GM12878 (cell line): Measurements from ENCODE around the gene SERPINE1. TPM values are rescaled to one million over a fixed set of nuclear protein-coding genes. Genes with fewer than 3 reads are reported as not detected.

Experiments used
- ATF3 ChIP-seq: IDR thresholded peaks from 2 replicates; pipeline ENCODE4 v1.6.1; 2011; ENCODE audit warnings: low read depth, mild to moderate bottlenecking, low read length, moderate library complexity, borderline replicate concordance; ENCODE audit errors: extremely low read depth
- ATF7 ChIP-seq: fragments of 450-650 bp; IDR thresholded peaks from 2 replicates; pipeline ENCODE4 v1.6.1; 2016; ENCODE audit warnings: low read depth, mild to moderate bottlenecking
- BCLAF1 ChIP-seq: fragments of 450-650 bp; IDR thresholded peaks from 2 replicates; pipeline ENCODE4 v1.6.1; 2017; ENCODE audit warnings: antibody characterized with exemption, mild to moderate bottlenecking, moderate library complexity
- BRCA1 ChIP-seq: IDR thresholded peaks from 2 replicates; pipeline ENCODE4 v1.6.1; 2011; ENCODE audit warnings: low read depth, low read length, improper control_type of control experiment
- DPF2 ChIP-seq: fragments of 450-650 bp; IDR thresholded peaks from 2 replicates; pipeline ENCODE4 v1.6.1; 2017; ENCODE audit warnings: mild to moderate bottlenecking
- EED ChIP-seq: sonication (generic); IDR thresholded peaks from 2 replicates; pipeline ENCODE4 v1.6.1; 2016; ENCODE audit warnings: antibody characterized with exemption, low read depth
- ELK1 ChIP-seq: IDR thresholded peaks from 2 replicates; pipeline ENCODE4 v1.6.1; 2012; ENCODE audit warnings: low read depth, low read length, improper control_type of control experiment
- HSF1 ChIP-seq: fragments of 150-350 bp; IDR thresholded peaks from 2 replicates; pipeline ENCODE4 v1.6.1; 2014; ENCODE audit warnings: mild to moderate bottlenecking, low read depth, low read length
- KAT2A ChIP-seq: conservative IDR thresholded peaks from 2 replicates; pipeline ENCODE4 v1.6.1; 2011; ENCODE audit warnings: low read depth, low read length; ENCODE audit not compliant: control insufficient read depth
- NFIC ChIP-seq: IDR thresholded peaks from 2 replicates; pipeline ENCODE4 v1.6.1; 2012; ENCODE audit warnings: low read depth, mild to moderate bottlenecking, inconsistent platforms, low read length, moderate library complexity
- NR2C1 ChIP-seq: fragments of 450-650 bp; IDR thresholded peaks from 2 replicates; pipeline ENCODE4 v1.6.1; 2017; ENCODE audit warnings: antibody characterized with exemption, mild to moderate bottlenecking, moderate library complexity
- PKNOX1 ChIP-seq: fragments of 450-650 bp; IDR thresholded peaks from 2 replicates; pipeline ENCODE4 v1.6.1; 2016; ENCODE audit warnings: mild to moderate bottlenecking
- PML ChIP-seq: IDR thresholded peaks from 2 replicates; pipeline ENCODE4 v1.6.1; 2012; ENCODE audit warnings: low read length, inconsistent platforms
- POU2F2 ChIP-seq: IDR thresholded peaks from 3 replicates; pipeline ENCODE4 v1.6.1; 2011; ENCODE audit warnings: low read depth, mild to moderate bottlenecking, low read length, borderline replicate concordance
- RFX5 ChIP-seq: IDR thresholded peaks from 2 replicates; pipeline ENCODE4 v1.6.1; 2011; ENCODE audit warnings: low read depth, low read length, improper control_type of control experiment
- SKIL ChIP-seq: fragments of 450-650 bp; IDR thresholded peaks from 2 replicates; pipeline ENCODE4 v1.6.1; 2017; ENCODE audit warnings: mild to moderate bottlenecking, low read depth, inconsistent platforms; ENCODE audit not compliant: poor library complexity, severe bottlenecking
- SMAD5 ChIP-seq: IDR thresholded peaks from 2 replicates; pipeline ENCODE4 v1.6.1; 2016; ENCODE audit warnings: antibody characterized with exemption, low read depth
- STAT1 ChIP-seq: fragments of 450-650 bp; conservative IDR thresholded peaks from 2 replicates; pipeline ENCODE4 v1.6.1; 2014; ENCODE audit warnings: antibody characterized with exemption, mild to moderate bottlenecking
- SUZ12 ChIP-seq: fragments of 200-600 bp; sonication (generic); IDR thresholded peaks from one replicate; pipeline ENCODE4 v1.6.1; 2018; ENCODE audit warnings: antibody characterized with exemption, mild to moderate bottlenecking; ENCODE audit not compliant: unreplicated experiment
- TBL1XR1 ChIP-seq: IDR thresholded peaks from 2 replicates; pipeline ENCODE4 v1.6.1; 2012; ENCODE audit warnings: low read depth, low read length, improper control_type of control experiment
- TCF12 ChIP-seq: IDR thresholded peaks from 2 replicates; pipeline ENCODE4 v1.6.1; 2011; ENCODE audit warnings: low read depth, mild to moderate bottlenecking, low read length
- TCF7 ChIP-seq: IDR thresholded peaks from 2 replicates; pipeline ENCODE4 v1.6.1; 2014; ENCODE audit warnings: antibody characterized with exemption, borderline replicate concordance
- polyA plus RNA-seq, 11 experiments: library from polyadenylated mRNA; depleted of rRNA in 4 of 11; unstranded in 6 of 11; stranded (reverse) in 5 of 11; fragments of >200 nt; fragmentation: Nextera tagmentation in 4 of 11; fragmentation: Illumina TruSeq in 1 of 11; extraction: Ambion mirVana in 4 of 11; extraction: Trizol in 1 of 11; gene quantifications; 1 replicate in 1 of 11; 2 replicates in 10 of 11; pipeline versions ENCODE4 v1.2.1 to v1.2.3, GENCODE V29; 2011 to 2016; ENCODE audit warnings: inconsistent platforms in 2 of 11, missing spikeins in 2 of 11, low read depth in 1 of 11
- total RNA-seq, 4 experiments: library from RNA; depleted of rRNA in 3 of 4; stranded (reverse); fragments of >200 nt in 3 of 4; fragmentation: Illumina TruSeq in 1 of 4; extraction: Trizol in 1 of 4; gene quantifications; 2 replicates each; pipeline versions ENCODE4 v1.2.1 to v1.2.3, GENCODE V29; 2013 to 2021

The SERPINE1 gene
- total and polyA plus RNA-seq, 10 of the 15 experiments (the other 5 are each of a cell fraction or from before 2014, with no cell fraction given), result 0.20 to 2.4 (median 0.44) TPM

GRCh38 chr7:101138213-101138870 is 11.4 kb downstream of the SERPINE1 start (continued):
- TF ChIP-seq RFX5 (no peak), NR2C1 (no peak), TBL1XR1 (no peak), KAT2A (no peak), ATF3 (peak; percentile 70), ATF7 (peak; percentile 95), NFIC (0 out of 2 replicates have a peak, but pooled peaks have one; percentile 44), SUZ12 (no peak), PML (no peak), TCF12 (no peak), SMAD5 (no peak), TCF7 (no peak), HSF1 (no peak), BRCA1 (no peak), DPF2 (peak; percentile 82), STAT1 (no peak), SKIL (peak; percentile 29), PKNOX1 (peak; percentile 68), EED (0 out of 2 replicates have a peak, but pooled peaks have one; percentile 12), BCLAF1 (no peak), POU2F2 (no peak), ELK1 (no peak; the same call in 1 of the 2 replicates)
